Tibial nerve (tissue), 4 donors: ENCODE measurements around the gene C2orf81. TPM values are rescaled to one million over a fixed set of nuclear protein-coding genes. Genes with fewer than 3 reads are reported as not detected.

Experiments
- DNase-seq, 2 donors: peaks; one replicate each; pipeline ENCODE4 v3.0.0-alpha.2; 2019; ENCODE audit warnings: low spot score in 2 of 2
- H3K27ac ChIP-seq, 4 donors: fragments of 200-600 bp; sonication (generic) in 3 of 4; one replicate each; pipeline ENCODE4 v1.5.1; 2017 to 2019; ENCODE audit warnings: mild to moderate bottlenecking in 1 of 4
- H3K27me3 ChIP-seq, 2 donors: fragments of 200-600 bp; sonication (generic) in 1 of 2; one replicate each; pipeline versions ENCODE4 v1.5.1 to v1.6.0; 2017 to 2019
- H3K36me3 ChIP-seq, 3 donors: fragments of 200-600 bp; sonication (generic); one replicate each; pipeline ENCODE4 v1.5.1; 2018 to 2019
- H3K4me1 ChIP-seq, 4 donors: fragments of 200-600 bp; sonication (generic) in 3 of 4; one replicate each; pipeline ENCODE4 v1.5.1; 2017 to 2019
- H3K4me3 ChIP-seq, 4 donors: fragments of 200-600 bp; sonication (generic) in 3 of 4; one replicate each; pipeline ENCODE4 v1.5.1; 2017 to 2019; ENCODE audit warnings: mild to moderate bottlenecking in 1 of 4, moderate library complexity in 1 of 4
- H3K9me3 ChIP-seq, 4 donors: fragments of 200-600 bp; sonication (generic) in 3 of 4; one replicate each; pipeline ENCODE4 v1.5.1; 2017 to 2019
- EP300 ChIP-seq, 2 donors: sonication (generic); formaldehyde crosslinking; IDR thresholded peaks; one replicate each; pipeline ENCODE4 v1.6.1; 2017; ENCODE audit warnings: antibody characterized with exemption in 2 of 2, mild to moderate bottlenecking in 1 of 2
- POLR2A ChIP-seq, 2 donors: fragments of 450-650 bp; IDR thresholded peaks; one replicate each; pipeline ENCODE4 v1.6.1; 2017; ENCODE audit warnings: antibody characterized with exemption in 2 of 2, mild to moderate bottlenecking in 2 of 2, moderate library complexity in 2 of 2
- WGBS, 2 donors: methylation state at CpG; one replicate each; pipeline ENCODE4 v1.1.5; 2018; 5-methylcytosine and 5-hydroxymethylcytosine counted together
- total RNA-seq, 4 donors: library from RNA; depleted of rRNA; stranded (reverse); fragments of >200 nt; gene quantifications; one replicate each; pipeline ENCODE4 v1.1.0, GENCODE V29; 2016
- TF ChIP-seq, protein P1 (sequence below), 5 experiments: fragments of 200-600 bp in 3 of 5; fragments of 450-650 bp in 2 of 5; sonication (generic) in 3 of 5; IDR thresholded peaks; one replicate each; pipeline ENCODE4 v1.5.1; 2016 to 2019; ENCODE audit warnings: antibody characterized with exemption in 5 of 5, mild to moderate bottlenecking in 3 of 5, moderate library complexity in 2 of 5

C2orf81 gene
- total RNA-seq, 4 donors from 2014 or later, result 4.5 to 14.4 (median 5.3) TPM

DNA sequence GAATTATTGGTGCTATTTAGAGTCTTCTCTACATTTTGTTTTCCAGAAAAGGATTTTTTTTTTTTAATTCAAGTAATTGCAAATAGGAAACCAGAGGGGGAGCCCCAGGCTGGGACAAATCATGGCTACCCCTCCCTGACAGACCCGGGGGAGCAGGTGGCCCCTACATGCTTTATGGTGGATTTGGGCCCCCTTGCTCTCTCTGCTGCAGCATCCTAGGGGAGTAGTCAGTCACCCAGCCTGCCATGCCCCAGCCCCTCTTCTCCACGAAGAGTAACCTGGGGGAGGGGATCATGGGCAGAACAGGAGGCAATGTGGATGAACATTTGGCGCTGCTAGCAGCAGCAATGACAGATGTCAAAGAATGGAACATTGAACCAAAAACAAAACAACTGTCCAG, 4.6 kb downstream of the C2orf81 start:
- Histone ChIP-seq H3K27me3 (no peaks in the 10 kb centered on the region), H3K4me1 (peaks cover 0 to 48% (median 16%) of the 10 kb centered on the region in 4 donors), H3K36me3 (no peaks in the 10 kb centered on the region), H3K27ac (no peak overlapping the region), H3K4me3 (no peak overlapping the region), H3K9me3 (no peaks in the 10 kb centered on the region)
- 51 to 54% methylated on average over 3 of the region's 3 CpGs for WGBS, 2 donors
- no peak for TF ChIP-seq POLR2A (IDR thresholded peaks at IDR 0.05)
- TF ChIP-seq, protein P1, sequence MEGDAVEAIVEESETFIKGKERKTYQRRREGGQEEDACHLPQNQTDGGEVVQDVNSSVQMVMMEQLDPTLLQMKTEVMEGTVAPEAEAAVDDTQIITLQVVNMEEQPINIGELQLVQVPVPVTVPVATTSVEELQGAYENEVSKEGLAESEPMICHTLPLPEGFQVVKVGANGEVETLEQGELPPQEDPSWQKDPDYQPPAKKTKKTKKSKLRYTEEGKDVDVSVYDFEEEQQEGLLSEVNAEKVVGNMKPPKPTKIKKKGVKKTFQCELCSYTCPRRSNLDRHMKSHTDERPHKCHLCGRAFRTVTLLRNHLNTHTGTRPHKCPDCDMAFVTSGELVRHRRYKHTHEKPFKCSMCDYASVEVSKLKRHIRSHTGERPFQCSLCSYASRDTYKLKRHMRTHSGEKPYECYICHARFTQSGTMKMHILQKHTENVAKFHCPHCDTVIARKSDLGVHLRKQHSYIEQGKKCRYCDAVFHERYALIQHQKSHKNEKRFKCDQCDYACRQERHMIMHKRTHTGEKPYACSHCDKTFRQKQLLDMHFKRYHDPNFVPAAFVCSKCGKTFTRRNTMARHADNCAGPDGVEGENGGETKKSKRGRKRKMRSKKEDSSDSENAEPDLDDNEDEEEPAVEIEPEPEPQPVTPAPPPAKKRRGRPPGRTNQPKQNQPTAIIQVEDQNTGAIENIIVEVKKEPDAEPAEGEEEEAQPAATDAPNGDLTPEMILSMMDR (IDR thresholded peaks at IDR 0.05), result peak in 1 of 5 experiments; percentile 10
- no peak for DNase-seq

DNA sequence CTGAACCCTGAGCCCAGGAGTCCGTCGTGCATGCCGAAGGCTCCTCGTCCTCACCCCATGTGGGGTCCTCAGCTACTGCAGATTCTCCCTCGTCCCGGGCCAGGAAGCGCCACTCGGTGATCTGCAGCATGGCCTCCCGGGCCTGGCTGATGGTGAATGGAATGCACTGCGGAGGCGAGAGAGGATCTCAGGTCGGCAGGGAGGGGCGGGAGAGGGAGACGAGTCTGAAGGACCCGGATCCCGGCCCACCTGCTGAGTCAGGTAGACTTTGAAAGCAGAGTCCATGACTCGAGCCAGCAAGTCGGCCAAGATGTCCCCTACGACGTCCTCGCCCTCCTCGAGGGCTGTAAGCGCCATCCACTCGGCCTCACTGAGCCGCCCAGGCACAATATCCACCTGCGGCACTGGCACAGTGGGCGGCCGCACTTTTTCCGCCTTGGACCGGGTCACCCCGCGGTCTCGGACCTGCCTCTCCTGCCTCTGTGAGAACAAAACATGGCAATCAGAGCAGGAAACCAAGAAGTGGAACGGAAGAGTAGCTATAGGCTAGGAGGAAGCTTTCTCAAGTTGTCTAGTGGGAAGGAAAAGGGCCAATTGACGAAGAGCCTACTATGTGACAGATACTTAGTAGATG, 5.5 kb downstream of the C2orf81 start:
- Histone ChIP-seq H3K27me3 (no peaks in the 10 kb centered on the region), H3K4me1 (peaks cover 0 to 45% (median 13%) of the 10 kb centered on the region in 4 donors), H3K9me3 (no peaks in the 10 kb centered on the region), H3K4me3 (peak overlapping the region; percentile 53 to 75 (median 58)), H3K36me3 (no peaks in the 10 kb centered on the region), H3K27ac (peak overlapping the region in 2 of 4 donors; percentile 73 to 82)
- TF ChIP-seq POLR2A (IDR thresholded peaks at IDR 0.05) (no peak), EP300 (IDR thresholded peaks at IDR 0.05) (no peak)
- TF ChIP-seq, protein P1 (IDR thresholded peaks at IDR 0.05), result no peak
- 56 to 63% methylated on average over 29 to 33 of the region's 35 CpGs for WGBS, 2 donors
- no peak for DNase-seq

DNA sequence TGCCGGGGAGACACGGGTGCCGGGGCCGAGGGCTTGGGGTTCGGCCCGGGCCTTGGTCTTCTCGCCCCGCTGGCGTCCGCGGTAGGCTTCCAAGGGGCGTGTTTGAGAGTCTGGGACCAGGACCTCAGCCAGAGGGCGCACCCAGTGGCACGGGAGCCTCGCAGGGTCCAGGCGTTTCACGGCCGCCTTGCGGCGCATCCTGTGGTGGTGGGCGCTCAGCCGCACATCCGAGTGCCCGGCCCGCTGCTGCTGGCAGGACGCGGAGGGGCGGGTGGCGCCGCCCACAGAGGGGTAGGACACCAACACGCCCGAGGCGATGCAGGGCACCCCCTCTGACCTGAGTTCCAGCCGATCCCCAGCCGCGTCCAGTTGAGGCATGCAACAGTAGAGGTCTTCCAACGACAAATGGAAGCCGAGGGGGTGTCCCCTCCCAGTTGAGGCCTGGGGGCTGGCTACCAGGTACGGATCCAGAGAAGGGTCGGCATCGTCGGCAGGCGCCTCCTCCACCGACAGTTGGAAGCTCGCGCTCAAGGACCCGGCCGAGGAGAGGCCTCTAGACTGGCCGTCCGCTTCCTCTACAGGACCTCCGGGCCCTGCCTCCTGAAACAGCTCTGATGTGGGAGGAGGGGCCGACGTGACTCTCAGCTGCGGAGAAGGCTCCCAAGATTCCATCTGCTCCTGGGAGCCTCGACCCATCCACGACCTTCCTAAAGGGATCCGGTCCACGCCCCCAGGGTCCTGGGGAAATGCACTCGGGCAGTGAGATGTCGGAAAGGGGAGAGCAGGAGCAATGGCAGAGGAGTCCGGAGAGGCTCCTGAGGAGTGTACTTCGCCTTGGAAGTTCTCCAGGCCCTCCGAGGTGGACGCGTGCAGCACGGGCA, 6.3 kb downstream of the C2orf81 start:
- TF ChIP-seq, protein P1 (IDR thresholded peaks at IDR 0.05), result peak; percentile 15 to 72 (median 50)
- no peak for TF ChIP-seq EP300 (IDR thresholded peaks at IDR 0.05)
- WGBS, 2 donors, result 4 to 8% methylated on average over 23 to 30 of the region's 66 CpGs
- Histone ChIP-seq H3K9me3 (no peaks in the 10 kb centered on the region), H3K27me3 (no peaks in the 10 kb centered on the region), H3K27ac (peak overlapping the region; percentile 26 to 82 (median 70)), H3K4me1 (peaks cover 0 to 40% (median 12%) of the 10 kb centered on the region in 4 donors), H3K4me3 (peak overlapping the region; percentile 53 to 75 (median 58)), H3K36me3 (no peaks in the 10 kb centered on the region)
- peak; percentile 42 to 44 for DNase-seq

DNA sequence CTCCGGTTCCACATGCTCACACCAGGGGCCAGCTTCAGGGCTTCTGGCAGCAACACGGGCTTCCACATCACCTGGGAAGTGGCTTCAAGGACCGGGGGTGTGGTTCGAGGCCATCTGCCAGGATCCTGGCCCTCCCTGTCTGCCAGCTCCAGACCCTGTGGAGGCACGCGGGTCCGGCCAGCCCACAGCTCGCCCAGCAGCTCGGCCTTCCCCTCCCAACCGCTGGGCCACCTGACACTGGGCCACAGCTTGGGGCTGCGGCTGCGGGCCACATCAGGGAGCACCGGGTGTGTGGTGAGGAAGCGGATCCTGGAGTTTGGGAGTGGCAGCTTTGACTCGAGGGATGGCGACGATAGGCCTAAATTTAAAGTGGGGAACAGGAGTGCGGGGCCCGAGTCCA, 7.0 kb downstream of the C2orf81 start:
- DNase-seq, result no peak
- TF ChIP-seq, protein P1 (IDR thresholded peaks at IDR 0.05), result no peak
- TF ChIP-seq EP300 (IDR thresholded peaks at IDR 0.05) (no peak), POLR2A (IDR thresholded peaks at IDR 0.05) (no peak)
- H3K9me3 ChIP-seq, result no peaks in the 10 kb centered on the region
- H3K27me3 ChIP-seq, result no peaks in the 10 kb centered on the region
- peaks cover 0 to 40% (median 12%) of the 10 kb centered on the region in 4 donors for H3K4me1 ChIP-seq
- WGBS, 2 donors, result 32 to 39% methylated on average over 15 to 19 of the region's 19 CpGs
- peak overlapping the region in 3 of 4 donors; percentile 67 to 82 (median 73) for H3K27ac ChIP-seq
- peak overlapping the region; percentile 53 to 75 (median 58) for H3K4me3 ChIP-seq
- no peaks in the 10 kb centered on the region for H3K36me3 ChIP-seq
